ENCODE data around the gene NAV3.

DNA sequence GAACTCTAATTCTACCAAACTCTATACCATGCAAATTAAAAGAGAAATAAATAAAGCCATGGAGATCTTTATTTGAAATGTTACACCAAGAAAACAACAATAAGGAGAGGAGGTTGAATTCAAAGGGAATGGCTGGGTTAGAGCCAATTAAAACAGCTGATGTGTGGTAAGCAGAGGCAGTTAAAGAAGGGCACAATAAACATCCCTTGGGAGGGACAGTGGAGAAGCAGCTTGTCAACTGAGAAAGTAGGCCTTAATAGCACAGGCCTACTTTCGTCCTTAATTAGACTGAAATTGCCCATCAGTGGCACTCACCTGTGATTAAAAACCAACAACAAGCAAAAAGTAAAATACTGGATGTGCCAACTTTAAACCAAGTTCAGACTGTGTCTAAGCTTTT lies 16.3 kb upstream of the NAV3 start:
- TF ChIP-seq, protein P1, sequence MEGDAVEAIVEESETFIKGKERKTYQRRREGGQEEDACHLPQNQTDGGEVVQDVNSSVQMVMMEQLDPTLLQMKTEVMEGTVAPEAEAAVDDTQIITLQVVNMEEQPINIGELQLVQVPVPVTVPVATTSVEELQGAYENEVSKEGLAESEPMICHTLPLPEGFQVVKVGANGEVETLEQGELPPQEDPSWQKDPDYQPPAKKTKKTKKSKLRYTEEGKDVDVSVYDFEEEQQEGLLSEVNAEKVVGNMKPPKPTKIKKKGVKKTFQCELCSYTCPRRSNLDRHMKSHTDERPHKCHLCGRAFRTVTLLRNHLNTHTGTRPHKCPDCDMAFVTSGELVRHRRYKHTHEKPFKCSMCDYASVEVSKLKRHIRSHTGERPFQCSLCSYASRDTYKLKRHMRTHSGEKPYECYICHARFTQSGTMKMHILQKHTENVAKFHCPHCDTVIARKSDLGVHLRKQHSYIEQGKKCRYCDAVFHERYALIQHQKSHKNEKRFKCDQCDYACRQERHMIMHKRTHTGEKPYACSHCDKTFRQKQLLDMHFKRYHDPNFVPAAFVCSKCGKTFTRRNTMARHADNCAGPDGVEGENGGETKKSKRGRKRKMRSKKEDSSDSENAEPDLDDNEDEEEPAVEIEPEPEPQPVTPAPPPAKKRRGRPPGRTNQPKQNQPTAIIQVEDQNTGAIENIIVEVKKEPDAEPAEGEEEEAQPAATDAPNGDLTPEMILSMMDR (IDR thresholded peaks at IDR 0.05; ENCODE audit: low read length): no peak
- TF ChIP-seq EZH2phosphoT487 (IDR thresholded peaks at IDR 0.05; ENCODE audit: low read length): no peak
